HG03432 (cell line): ENCODE measurements around the gene OGFOD2.
"Not testable (repeated sequence)": the region's sequence is repeated elsewhere in the genome, so short reads cannot be mapped to it uniquely, and the experiment has no call there.

Experiments used
- ATAC-seq: cut with Tn5 transposase; IDR thresholded peaks from one replicate; pipeline ENCODE4 v1.9.1; 2021; ENCODE audit warnings: mild to moderate bottlenecking, moderate library complexity; ENCODE audit not compliant: unreplicated experiment

The OGFOD2 gene

GRCh38 chr12:122974892-122975789 lies at the start of gene OGFOD2:
Gene OGFOD2 (plus strand): TSS chr12:122975244. CDS start chr12:122975252, 8 bp downstream.
- peak; percentile 80 for ATAC-seq

- no peak for ATAC-seq
These were observed 47.2 kb upstream of the OGFOD2 start for GRCh38 chr12:122927756-122928403.

- no peak for ATAC-seq
These were observed 46.5 kb upstream of the OGFOD2 start for GRCh38 chr12:122928404-122929147.

- no peak for ATAC-seq
These were observed 45.9 kb upstream of the OGFOD2 start for GRCh38 chr12:122929148-122929538.

GRCh38 chr12:122929812-122930211 lies 45.2 kb upstream of the OGFOD2 start:
- no peak for ATAC-seq

- no peak for ATAC-seq
These were observed 42.8 kb upstream of the OGFOD2 start for GRCh38 chr12:122932207-122932606.

GRCh38 chr12:122934722-122935121 lies 40.3 kb upstream of the OGFOD2 start:
- ATAC-seq = no peak

GRCh38 chr12:122935318-122935717 lies 39.7 kb upstream of the OGFOD2 start:
- no peak for ATAC-seq

- ATAC-seq = no peak
These were observed 37.4 kb upstream of the OGFOD2 start for GRCh38 chr12:122937622-122938091.

- no peak for ATAC-seq
These were observed 35.9 kb upstream of the OGFOD2 start for GRCh38 chr12:122939125-122939524.

- not testable (repeated sequence) for ATAC-seq
These were observed 33.7 kb upstream of the OGFOD2 start for GRCh38 chr12:122941351-122941750.

- ATAC-seq = no peak
These were observed 32.4 kb upstream of the OGFOD2 start for GRCh38 chr12:122942637-122943036.

- ATAC-seq = no peak
These were observed 31.8 kb upstream of the OGFOD2 start for GRCh38 chr12:122943196-122943595.

GRCh38 chr12:122944605-122945592 lies 30.1 kb upstream of the OGFOD2 start:
- ATAC-seq = no peak

- ATAC-seq = peak; percentile 76
These were observed 28.2 kb upstream of the OGFOD2 start for GRCh38 chr12:122946690-122947341.

- ATAC-seq = no peak
These were observed 27.7 kb upstream of the OGFOD2 start for GRCh38 chr12:122947352-122947792.

GRCh38 chr12:122948605-122949004 lies 26.4 kb upstream of the OGFOD2 start:
- no peak for ATAC-seq

GRCh38 chr12:122949405-122949804 lies 25.6 kb upstream of the OGFOD2 start:
- no peak for ATAC-seq
